ENCODE results near the gene KIRREL3. TPM values are rescaled to one million over a fixed set of nuclear protein-coding genes. Genes with fewer than 3 reads are reported as not detected.

KIRREL3 gene
- polyA plus RNA-seq, 1 donor (not counting 4 experiments of a cell fraction or from before 2014, with no cell fraction given), result 0.04 TPM

DNA sequence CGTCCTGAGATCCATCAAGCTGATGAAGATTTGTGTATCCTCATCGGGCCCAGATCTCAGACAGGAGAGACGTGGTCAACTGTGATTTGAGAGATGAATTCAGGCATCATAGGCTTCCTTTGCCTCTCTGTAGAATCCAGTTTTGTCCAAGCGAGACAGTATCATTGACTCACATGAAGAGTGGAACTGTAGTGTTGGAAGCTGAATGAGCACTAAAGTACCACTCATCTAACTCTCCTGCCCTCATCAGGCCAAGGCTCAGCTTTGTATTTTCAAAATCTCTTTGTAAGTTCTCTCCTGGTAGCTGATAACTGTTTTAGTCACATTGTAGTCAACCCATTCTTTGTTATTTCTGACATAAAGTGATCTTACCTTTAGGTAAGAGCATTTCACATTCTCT, 85.1 kb downstream of the KIRREL3 start:
- Histone ChIP-seq H3K27ac (ENCODE audit: control insufficient read depth, insufficient read depth, low read length) (no peak overlapping the region), H2AFZ (ENCODE audit: control insufficient read depth, low read length) (no peak overlapping the region), H3K9ac (ENCODE audit: control insufficient read depth, extremely low read depth, insufficient read depth, low read length) (no peak overlapping the region), H3K4me3 (ENCODE audit: control insufficient read depth in 2 of 3, extremely low read depth in 1 of 3, insufficient read depth in 2 of 3, low read depth in 1 of 3, low read length in 3 of 3) (no peak overlapping the region), H3K36me3 (ENCODE audit: control insufficient read depth in 2 of 2, extremely low read depth in 1 of 2, insufficient read depth in 2 of 2, low read length in 2 of 2) (no peaks in the 10 kb centered on the region), H4K20me1 (ENCODE audit: control insufficient read depth, extremely low read depth, insufficient read depth, low read length) (no peaks in the 10 kb centered on the region), H3K4me2 (ENCODE audit: control insufficient read depth, extremely low read depth, insufficient read depth, low read depth, low read length) (no peak overlapping the region), H3K4me1 (ENCODE audit: control insufficient read depth, extremely low read depth, insufficient read depth, low read length) (peaks cover 6% of the 10 kb centered on the region), H3K9me1 (ENCODE audit: control insufficient read depth, extremely low read depth, insufficient read depth, low read length) (no peaks in the 10 kb centered on the region), H3K27me3 (ENCODE audit: control insufficient read depth, extremely low read depth, insufficient read depth, low read length) (no peaks in the 10 kb centered on the region), H3K79me2 (ENCODE audit: control insufficient read depth, insufficient read depth, low read length) (no peaks in the 10 kb centered on the region), H3K9me3 (ENCODE audit: control insufficient read depth, low read depth, low read length) (no peaks in the 10 kb centered on the region)
- TF ChIP-seq EZH2 (IDR thresholded peaks at IDR 0.05; ENCODE audit: low read length), result no peak
- TF ChIP-seq, protein P1, sequence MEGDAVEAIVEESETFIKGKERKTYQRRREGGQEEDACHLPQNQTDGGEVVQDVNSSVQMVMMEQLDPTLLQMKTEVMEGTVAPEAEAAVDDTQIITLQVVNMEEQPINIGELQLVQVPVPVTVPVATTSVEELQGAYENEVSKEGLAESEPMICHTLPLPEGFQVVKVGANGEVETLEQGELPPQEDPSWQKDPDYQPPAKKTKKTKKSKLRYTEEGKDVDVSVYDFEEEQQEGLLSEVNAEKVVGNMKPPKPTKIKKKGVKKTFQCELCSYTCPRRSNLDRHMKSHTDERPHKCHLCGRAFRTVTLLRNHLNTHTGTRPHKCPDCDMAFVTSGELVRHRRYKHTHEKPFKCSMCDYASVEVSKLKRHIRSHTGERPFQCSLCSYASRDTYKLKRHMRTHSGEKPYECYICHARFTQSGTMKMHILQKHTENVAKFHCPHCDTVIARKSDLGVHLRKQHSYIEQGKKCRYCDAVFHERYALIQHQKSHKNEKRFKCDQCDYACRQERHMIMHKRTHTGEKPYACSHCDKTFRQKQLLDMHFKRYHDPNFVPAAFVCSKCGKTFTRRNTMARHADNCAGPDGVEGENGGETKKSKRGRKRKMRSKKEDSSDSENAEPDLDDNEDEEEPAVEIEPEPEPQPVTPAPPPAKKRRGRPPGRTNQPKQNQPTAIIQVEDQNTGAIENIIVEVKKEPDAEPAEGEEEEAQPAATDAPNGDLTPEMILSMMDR (optimal IDR thresholded peaks at IDR 0.05 in 1 of 3, IDR thresholded peaks at IDR 0.05 in 1 of 3, conservative IDR thresholded peaks at IDR 0.05 in 1 of 3; ENCODE audit: extremely low read depth in 1 of 3, insufficient read depth in 2 of 3, low read length in 3 of 3), result no peak
- no peak for DNase-seq (ENCODE audit: low read depth, low spot score)
- dilution Hi-C loops (cut with MboI; ENCODE audit: extremely low pct_ligation_motif_present, low sequenced_read_pairs), result no loop called here
- no peak for FAIRE-seq

DNA sequence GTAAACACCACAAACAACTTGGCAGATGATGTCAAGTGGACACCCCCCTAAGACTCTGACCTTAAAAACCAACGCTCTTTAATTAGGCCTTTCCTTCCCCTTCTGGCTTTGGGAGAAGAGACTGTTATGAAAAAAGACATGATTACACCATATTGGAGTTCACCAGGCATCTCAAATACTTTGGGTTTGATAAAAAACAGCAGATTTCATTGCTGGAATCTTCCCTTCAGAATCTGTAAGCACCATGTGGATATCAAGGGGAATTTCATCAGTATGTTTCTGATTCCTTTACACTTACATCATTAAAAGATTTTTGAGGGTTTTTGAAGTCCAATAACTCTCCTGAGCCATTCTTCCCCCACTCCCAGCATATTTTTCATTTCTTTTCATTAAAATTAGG, 85.6 kb downstream of the KIRREL3 start:
- Histone ChIP-seq H3K9me3 (ENCODE audit: control insufficient read depth, low read depth, low read length) (no peaks in the 10 kb centered on the region), H3K9me1 (ENCODE audit: control insufficient read depth, extremely low read depth, insufficient read depth, low read length) (no peaks in the 10 kb centered on the region), H3K4me3 (ENCODE audit: control insufficient read depth in 2 of 3, extremely low read depth in 1 of 3, insufficient read depth in 2 of 3, low read depth in 1 of 3, low read length in 3 of 3) (no peak overlapping the region), H2AFZ (ENCODE audit: control insufficient read depth, low read length) (no peak overlapping the region), H3K27me3 (ENCODE audit: control insufficient read depth, extremely low read depth, insufficient read depth, low read length) (no peaks in the 10 kb centered on the region), H3K36me3 (ENCODE audit: control insufficient read depth in 2 of 2, extremely low read depth in 1 of 2, insufficient read depth in 2 of 2, low read length in 2 of 2) (no peaks in the 10 kb centered on the region), H4K20me1 (ENCODE audit: control insufficient read depth, extremely low read depth, insufficient read depth, low read length) (no peaks in the 10 kb centered on the region), H3K4me2 (ENCODE audit: control insufficient read depth, extremely low read depth, insufficient read depth, low read depth, low read length) (no peak overlapping the region), H3K4me1 (ENCODE audit: control insufficient read depth, extremely low read depth, insufficient read depth, low read length) (peaks cover 6% of the 10 kb centered on the region), H3K79me2 (ENCODE audit: control insufficient read depth, insufficient read depth, low read length) (no peaks in the 10 kb centered on the region), H3K27ac (ENCODE audit: control insufficient read depth, insufficient read depth, low read length) (no peak overlapping the region), H3K9ac (ENCODE audit: control insufficient read depth, extremely low read depth, insufficient read depth, low read length) (no peak overlapping the region)
- DNase-seq (ENCODE audit: low read depth, low spot score) (no peak), FAIRE-seq (no peak)
- dilution Hi-C loops (cut with MboI; ENCODE audit: extremely low pct_ligation_motif_present, low sequenced_read_pairs), result no loop called here
- TF ChIP-seq EZH2 (IDR thresholded peaks at IDR 0.05; ENCODE audit: low read length), result no peak
- TF ChIP-seq, protein P1 (optimal IDR thresholded peaks at IDR 0.05 in 1 of 3, IDR thresholded peaks at IDR 0.05 in 1 of 3, conservative IDR thresholded peaks at IDR 0.05 in 1 of 3; ENCODE audit: extremely low read depth in 1 of 3, insufficient read depth in 2 of 3, low read length in 3 of 3), result no peak
